K562 (cell line): ENCODE measurements around the gene TBX1. TPM values are rescaled to one million over a fixed set of nuclear protein-coding genes. Genes with fewer than 3 reads are reported as not detected.

Source experiments
- CBFA2T2 ChIP-seq: fragments of 450-650 bp; conservative IDR thresholded peaks from 2 replicates; pipeline ENCODE4 v1.6.1; 2017; ENCODE audit warnings: mild to moderate bottlenecking
- CBX2 ChIP-seq: fragments of 200-600 bp; sonication (generic); IDR thresholded peaks from one replicate; pipeline ENCODE4 v1.6.1; 2012; ENCODE audit warnings: mild to moderate bottlenecking, low read length, inconsistent platforms; ENCODE audit not compliant: insufficient read depth, poor library complexity, severe bottlenecking
- CTBP1 ChIP-seq: fragments of 450-650 bp; IDR thresholded peaks from 2 replicates; pipeline ENCODE4 v1.6.1; 2016; ENCODE audit warnings: borderline replicate concordance
- ETV5 ChIP-seq: sonication (generic); formaldehyde crosslinking; IDR thresholded peaks from 2 replicates; pipeline ENCODE4 v1.4.0; 2020; ENCODE audit warnings: low read depth, mild to moderate bottlenecking, missing genetic modification reagents
- FUS ChIP-seq: fragments of 200-400 bp; formaldehyde crosslinking; optimal IDR thresholded peaks from 2 replicates; pipeline ENCODE3; 2017; ENCODE audit warnings: low read depth, low read length
- GTF2B ChIP-seq: IDR thresholded peaks from 2 replicates; pipeline ENCODE4 v1.6.1; 2011; ENCODE audit not compliant: insufficient read length; ENCODE audit errors: extremely low read depth
- HMG20A ChIP-seq: fragments of 450-650 bp; formaldehyde crosslinking; conservative IDR thresholded peaks from 2 replicates; pipeline ENCODE4 v1.4.0; 2020; ENCODE audit warnings: mild to moderate bottlenecking, mixed read lengths
- IRF9 ChIP-seq: fragments of 450-650 bp; IDR thresholded peaks from 2 replicates; pipeline ENCODE4 v1.6.1; 2016; ENCODE audit warnings: missing biosample characterization, missing genetic modification characterization
- KAT2B ChIP-seq: IDR thresholded peaks from one replicate; pipeline ENCODE4 v1.6.1; 2012; ENCODE audit warnings: low read depth, mild to moderate bottlenecking, control low read depth, inconsistent platforms, low read length, moderate library complexity
- KDM2B ChIP-seq: fragments of 250-450 bp; sonication (Bioruptor Pico); IDR thresholded peaks from 2 replicates; pipeline ENCODE4 v1.8.0; 2021; ENCODE audit warnings: mild to moderate bottlenecking, moderate library complexity
- L3MBTL2 ChIP-seq: fragments of 450-650 bp; IDR thresholded peaks from 2 replicates; pipeline ENCODE4 v1.6.1; 2016; ENCODE audit warnings: mild to moderate bottlenecking, moderate library complexity
- MBD1 ChIP-seq: fragments of 250-450 bp; sonication (Bioruptor Pico); IDR thresholded peaks from 2 replicates; pipeline ENCODE4 v1.8.0; 2022; ENCODE audit warnings: inconsistent platforms
- MLLT1 ChIP-seq, 2 experiments: fragments of 450-650 bp; IDR thresholded peaks; 2 replicates each; pipeline ENCODE4 v1.6.1; 2016
- NFXL1 ChIP-seq: fragments of 450-650 bp; formaldehyde crosslinking; IDR thresholded peaks from 2 replicates; pipeline ENCODE4 v1.4.0; 2021; ENCODE audit warnings: mild to moderate bottlenecking
- NR0B1 ChIP-seq: fragments of 450-650 bp; IDR thresholded peaks from one replicate; pipeline ENCODE4 v1.6.1; 2018; ENCODE audit warnings: mild to moderate bottlenecking, moderate library complexity; ENCODE audit not compliant: partially characterized antibody
- OTX1 ChIP-seq: fragments of 450-650 bp; formaldehyde crosslinking; IDR thresholded peaks from 2 replicates; pipeline ENCODE4 v1.4.0; 2022; ENCODE audit warnings: mild to moderate bottlenecking
- RFX5 ChIP-seq: IDR thresholded peaks from 2 replicates; pipeline ENCODE4 v1.6.1; 2011; ENCODE audit warnings: low read depth, mild to moderate bottlenecking, improper control_type of control experiment, low read length
- SIRT6 ChIP-seq: IDR thresholded peaks from one replicate; pipeline ENCODE4 v1.6.1; 2012; ENCODE audit warnings: low read depth, mild to moderate bottlenecking, control low read depth, inconsistent platforms, low read length, moderate library complexity
- SNRNP70 ChIP-seq: fragments of 200-400 bp; formaldehyde crosslinking; optimal IDR thresholded peaks from 2 replicates; pipeline ENCODE3; 2017; ENCODE audit warnings: low read depth, low read length
- TAF7 ChIP-seq: fragments of 450-650 bp; IDR thresholded peaks from 2 replicates; pipeline ENCODE4 v1.6.1; 2016; ENCODE audit warnings: missing genetic modification characterization, missing compliant biosample characterization
- TGIF2 ChIP-seq: sonication (generic); formaldehyde crosslinking; IDR thresholded peaks from 2 replicates; pipeline ENCODE4 v1.8.1; 2022; ENCODE audit warnings: mild to moderate bottlenecking, missing genetic modification reagents, moderate library complexity
- YBX1 ChIP-seq: fragments of 450-650 bp; IDR thresholded peaks from 2 replicates; pipeline ENCODE4 v1.7.1; 2016; ENCODE audit warnings: mild to moderate bottlenecking
- ZNF766 ChIP-seq: fragments of 200-800 bp; sonication (Bioruptor generic); conservative IDR thresholded peaks from 2 replicates; pipeline ENCODE4 v1.6.1; 2016; ENCODE audit warnings: missing genetic modification characterization, missing compliant biosample characterization
- polyA plus RNA-seq, 8 experiments: library from polyadenylated mRNA; depleted of rRNA in 4 of 8; stranded (reverse) in 5 of 8; unstranded in 3 of 8; fragments of >200 nt; fragmentation: Nextera tagmentation in 2 of 8; fragmentation: Illumina TruSeq in 1 of 8; extraction: Ambion mirVana in 2 of 8; extraction: Trizol in 1 of 8; gene quantifications; 2 replicates each; pipeline versions ENCODE4 v1.2.1 to v1.2.3, GENCODE V29; 2011 to 2014; ENCODE audit warnings: inconsistent platforms in 1 of 8, missing spikeins in 1 of 8
- total RNA-seq, 7 experiments: library from RNA; depleted of rRNA in 6 of 7; stranded (reverse); fragments of >200 nt in 6 of 7; fragmentation: Illumina TruSeq in 2 of 7; extraction: Trizol in 2 of 7; gene quantifications; 2 replicates each; pipeline versions ENCODE4 v1.2.1 to v1.2.3, GENCODE V29; 2011 to 2021; ENCODE audit warnings: low replicate concordance in 1 of 7

TBX1 gene
- total and polyA plus RNA-seq, 9 of the 15 experiments (the other 6 are each of a cell fraction or from before 2014, with no cell fraction given) = 0.07 to 35.0 (median 3.9) TPM

- TF ChIP-seq FUS = no peak
- TF ChIP-seq KDM2B (CRISPR knock-in tag) = no peak
- TF ChIP-seq CBX2 = no peak
- TF ChIP-seq SIRT6 = no peak
- no peak; the same call in 1 of the 2 replicates for TF ChIP-seq L3MBTL2
- TF ChIP-seq YBX1 = no peak
- no peak for TF ChIP-seq SNRNP70
- no peak for TF ChIP-seq HMG20A (CRISPR knock-in tag)
- TF ChIP-seq TAF7 (tag) = no peak
- no peak for TF ChIP-seq MBD1 (CRISPR knock-in tag)
- TF ChIP-seq NR0B1 = no peak
- 0 out of 4 replicates have a peak, but pooled peaks of 1 of the 2 experiments have one; percentile 48 for TF ChIP-seq MLLT1 (IDR thresholded peaks at IDR 0.05)
- TF ChIP-seq KAT2B = peak; percentile 13
- TF ChIP-seq NFXL1 (CRISPR knock-in tag) = no peak
- TF ChIP-seq CTBP1 = no peak
- no peak for TF ChIP-seq OTX1
- no peak for TF ChIP-seq ZNF766 (CRISPR knock-in tag)
- no peak for TF ChIP-seq ETV5
- no peak for TF ChIP-seq TGIF2 (CRISPR knock-in tag)
- no peak for TF ChIP-seq CBFA2T2
- TF ChIP-seq GTF2B = no peak
- no peak for TF ChIP-seq RFX5
- TF ChIP-seq IRF9 = no peak
Measured at GRCh38 chr22:19761725-19762567, 1.4 kb downstream of the TBX1 start (continued).
